CD4-positive, alpha-beta T cell treated with Interleukin-1 beta for 1 hour (primary cell): ENCODE data around the gene IL15.
"Not testable (repeated sequence)": the region's sequence is repeated elsewhere in the genome, so short reads cannot be mapped to it uniquely, and the experiment has no call there.

Source experiments
- DNase-seq, 2 donors: peaks; one replicate each; pipeline ENCODE4 v3.0.0-alpha.2; 2020 to 2022

IL15 gene

GRCh38 chr4:141647966-141648365 lies 11.6 kb downstream of the IL15 start:
- no peak for DNase-seq

GRCh38 chr4:141652161-141652778 lies 15.9 kb downstream of the IL15 start:
- DNase-seq: no peak

GRCh38 chr4:141654098-141654497 lies 17.7 kb downstream of the IL15 start:
- no peak for DNase-seq

- no peak for DNase-seq
These were observed 19.6 kb downstream of the IL15 start for GRCh38 chr4:141656031-141656430.

- DNase-seq: no peak
These were observed 21.3 kb downstream of the IL15 start for GRCh38 chr4:141657550-141658250.

GRCh38 chr4:141658309-141658708 lies 21.9 kb downstream of the IL15 start:
- DNase-seq: no peak

GRCh38 chr4:141659539-141659938 lies 23.2 kb downstream of the IL15 start:
- no peak for DNase-seq

- no peak for DNase-seq
These were observed 24.5 kb downstream of the IL15 start for GRCh38 chr4:141660880-141661279.

GRCh38 chr4:141668200-141668910 lies 32.0 kb downstream of the IL15 start:
- DNase-seq: no peak

- no peak for DNase-seq
These were observed 33.1 kb downstream of the IL15 start for GRCh38 chr4:141669501-141669900.

GRCh38 chr4:141675384-141675783 lies 39.0 kb downstream of the IL15 start:
- no peak for DNase-seq

- no peak for DNase-seq
These were observed 39.8 kb downstream of the IL15 start for GRCh38 chr4:141676087-141676670.

- DNase-seq: no peak
These were observed 43.7 kb downstream of the IL15 start for GRCh38 chr4:141680060-141680459.

- DNase-seq: no peak
These were observed 48.4 kb downstream of the IL15 start for GRCh38 chr4:141684785-141685184.

GRCh38 chr4:141686146-141686775 lies 49.9 kb downstream of the IL15 start:
- DNase-seq: no peak

GRCh38 chr4:141686879-141687278 lies 50.5 kb downstream of the IL15 start:
- no peak for DNase-seq

- not testable (repeated sequence) for DNase-seq
These were observed 53.4 kb downstream of the IL15 start for GRCh38 chr4:141689726-141690296.

GRCh38 chr4:141691247-141691646 lies 54.9 kb downstream of the IL15 start:
- not testable (repeated sequence) for DNase-seq

- no peak for DNase-seq
These were observed 55.7 kb downstream of the IL15 start for GRCh38 chr4:141692081-141692480.

- DNase-seq: no peak
These were observed 60.7 kb downstream of the IL15 start for GRCh38 chr4:141697116-141697515.

GRCh38 chr4:141702472-141703182 lies 66.2 kb downstream of the IL15 start:
- no peak for DNase-seq

- no peak for DNase-seq
These were observed 67.1 kb downstream of the IL15 start for GRCh38 chr4:141703497-141703896.
